PC-9 (cell line): ENCODE measurements around the gene ALPP. TPM values are rescaled to one million over a fixed set of nuclear protein-coding genes. Genes with fewer than 3 reads are reported as not detected.

ENCODE experiments used
- BruUV-seq: library from RNA; stranded (reverse); fragments of 400-500 nt; replicated peaks from 2 replicates; lab custom pipeline; 2021; lab: Mats Ljungman, UMichigan
- CTCF ChIA-PET: fragments of 300-600 bp; sonication (Branson Sonifier 250); formaldehyde crosslinking; loops from one replicate; lab custom pipeline; 2022; ENCODE audit warnings: antibody characterized with exemption; lab: Charles Lee
- POLR2A ChIA-PET: fragments of 300-600 bp; sonication (Branson Sonifier 250); formaldehyde crosslinking; loops from one replicate; lab custom pipeline; 2022; ENCODE audit warnings: antibody characterized with exemption; ENCODE audit not compliant: unreplicated experiment; lab: Charles Lee
- DNase-seq, 2 experiments: peaks; one replicate each; pipeline versions ENCODE4 v3.0.0 to v3.0.0-alpha.2; 2015 to 2022; ENCODE audit warnings: mixed read lengths in 1 of 2
- H2AFZ ChIP-seq: fragments of 200-600 bp; sonication (generic); 2 replicates; pipeline ENCODE4 v1.8.1; 2017; ENCODE audit warnings: antibody characterized with exemption
- H3F3A ChIP-seq: fragments of 200-600 bp; sonication (generic); 2 replicates; pipeline ENCODE4 v1.8.1; 2017; ENCODE audit warnings: antibody characterized with exemption, mild to moderate bottlenecking, low read depth; ENCODE audit not compliant: insufficient read depth
- H3K27ac ChIP-seq: fragments of 200-600 bp; sonication (generic); 2 replicates; pipeline ENCODE4 v1.6.1; 2016; ENCODE audit warnings: mixed run types
- H3K27me3 ChIP-seq: fragments of 200-600 bp; sonication (generic); 2 replicates; pipeline ENCODE4 v1.6.1; 2016; ENCODE audit warnings: low read depth, mixed run types; ENCODE audit not compliant: insufficient read depth
- H3K36me3 ChIP-seq: fragments of 200-600 bp; sonication (generic); 2 replicates; pipeline ENCODE4 v1.6.1; 2016; ENCODE audit warnings: low read depth, mixed run types
- H3K4me1 ChIP-seq: fragments of 200-600 bp; sonication (generic); replicated peaks from 2 replicates; pipeline ENCODE4 v1.6.1; 2016; ENCODE audit warnings: mixed run types; ENCODE audit not compliant: insufficient read depth
- H3K4me2 ChIP-seq: fragments of 200-600 bp; sonication (generic); 2 replicates; pipeline ENCODE4 v1.6.1; 2017; ENCODE audit warnings: mixed run types
- H3K4me3 ChIP-seq: fragments of 200-600 bp; sonication (generic); 2 replicates; pipeline ENCODE4 v1.6.1; 2016; ENCODE audit warnings: mixed run types
- H3K79me2 ChIP-seq: fragments of 200-600 bp; sonication (generic); 2 replicates; pipeline ENCODE4 v1.6.1; 2017; ENCODE audit warnings: low read depth, mixed run types
- H3K9me2 ChIP-seq: fragments of 200-600 bp; sonication (generic); 2 replicates; pipeline ENCODE4 v1.8.1; 2017; ENCODE audit warnings: mild to moderate bottlenecking; ENCODE audit not compliant: insufficient read depth
- H3K9me3 ChIP-seq: fragments of 200-600 bp; sonication (generic); 2 replicates; pipeline ENCODE4 v1.8.1; 2016; ENCODE audit warnings: low read depth; ENCODE audit not compliant: insufficient read depth
- H4K20me1 ChIP-seq: fragments of 200-600 bp; sonication (generic); 2 replicates; pipeline ENCODE4 v1.8.1; 2017; ENCODE audit not compliant: insufficient read depth
- CTCF ChIP-seq: fragments of 200-600 bp; sonication (generic); conservative IDR thresholded peaks from 2 replicates; pipeline ENCODE4 v1.6.1; 2017; ENCODE audit warnings: mixed run types, antibody characterized with exemption, mild to moderate bottlenecking, moderate library complexity
- EZH2 ChIP-seq: fragments of 200-600 bp; sonication (generic); IDR thresholded peaks from 2 replicates; pipeline ENCODE4 v1.8.0; 2017; ENCODE audit warnings: antibody characterized with exemption, low read depth
- intact Hi-C: fragments of 100-400 bp; cut with micrococcal nuclease; formaldehyde crosslinking; loops from one replicate; pipeline ENCODE4 v1.10.0; 2022; ENCODE audit not compliant: unreplicated experiment
- total RNA-seq: library from RNA; stranded (reverse); gene quantifications from 2 replicates; pipeline ENCODE4 v1.2.3, GENCODE V29; 2021

Gene ALPP
- total RNA-seq, 1 experiment from 2014 or later, result 47.5 TPM

- ChIA-PET CTCF (interaction anchor here (0.6 kb wide), 1 partner anchor 262 kb away, joined by 3 read pairs; no protein-coding TSS in a partner anchor), POLR2A (interaction anchor here (0.9 kb wide), 1 partner anchor 199 kb away, joined by 15 read pairs; no protein-coding TSS in a partner anchor)
- DNase-seq, result no peak
- Histone ChIP-seq H3K4me3 (no peak overlapping the region), H3K36me3 (no peaks in the 10 kb centered on the region), H3K9me3 (no peaks in the 10 kb centered on the region), H3K27me3 (no peaks in the 10 kb centered on the region), H3K9me2 (no peaks in the 10 kb centered on the region), H3K4me1 (peaks cover 3% of the 10 kb centered on the region; the same call in 1 of the 2 replicates), H2AFZ (no peak overlapping the region), H3F3A (no peaks in the 10 kb centered on the region), H3K79me2 (no peaks in the 10 kb centered on the region), H4K20me1 (no peaks in the 10 kb centered on the region), H3K4me2 (no peak overlapping the region), H3K27ac (no peak overlapping the region)
- intact Hi-C loops, result no loop called here
- no TSS peak for BruUV-seq
- TF ChIP-seq EZH2, result no peak
- TF ChIP-seq CTCF, result no peak
These were observed 34.7 kb upstream of the ALPP start for GRCh38 chr2:232343821-232344220.

DNA sequence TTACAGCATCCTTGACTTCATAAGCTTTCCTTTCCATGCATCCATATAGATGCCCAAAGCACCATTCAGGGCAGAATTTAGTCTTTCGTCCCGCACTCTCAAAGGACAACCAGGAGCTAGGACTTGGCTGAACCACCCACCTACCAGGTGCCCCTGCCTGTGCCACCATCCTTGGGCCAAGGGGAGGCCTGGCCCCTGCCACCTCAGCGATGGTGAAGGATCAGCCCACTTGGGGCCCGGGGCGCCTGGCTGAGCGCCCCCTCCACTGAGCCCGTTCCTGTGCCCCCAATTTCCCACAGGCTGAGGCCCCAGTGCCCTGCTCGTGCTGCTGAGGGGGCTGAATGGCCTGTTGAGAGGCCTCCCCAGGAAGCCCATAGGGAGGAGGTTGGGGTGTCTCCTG, 33.3 kb upstream of the ALPP start:
- no peak overlapping the region for H3K4me2 ChIP-seq
- no peak overlapping the region for H3K4me3 ChIP-seq
- H3K4me1 ChIP-seq, result peaks cover 8% of the 10 kb centered on the region; the same call in 1 of the 2 replicates
- H3K27ac ChIP-seq, result no peak overlapping the region
- POLR2A ChIA-PET, result no interaction called here
- CTCF ChIA-PET, result no interaction called here
- H2AFZ ChIP-seq, result no peak overlapping the region
- no peaks in the 10 kb centered on the region for H4K20me1 ChIP-seq
- H3K36me3 ChIP-seq, result no peaks in the 10 kb centered on the region
- no peaks in the 10 kb centered on the region for H3F3A ChIP-seq
- no peaks in the 10 kb centered on the region for H3K27me3 ChIP-seq
- H3K9me2 ChIP-seq, result no peaks in the 10 kb centered on the region
- no TSS peak for BruUV-seq
- no peak for DNase-seq
- H3K9me3 ChIP-seq, result no peaks in the 10 kb centered on the region
- H3K79me2 ChIP-seq, result no peaks in the 10 kb centered on the region
- intact Hi-C loops, result no loop called here
- TF ChIP-seq EZH2, result no peak
- TF ChIP-seq CTCF, result no peak

- no peaks in the 10 kb centered on the region for H3K27me3 ChIP-seq
- H3K27ac ChIP-seq, result no peak overlapping the region
- H3K9me3 ChIP-seq, result no peaks in the 10 kb centered on the region
- H2AFZ ChIP-seq, result no peak overlapping the region
- CTCF ChIA-PET, result no interaction called here
- BruUV-seq, result no TSS peak
- H3K4me1 ChIP-seq, result peaks cover 8% of the 10 kb centered on the region; the same call in 1 of the 2 replicates
- H4K20me1 ChIP-seq, result no peaks in the 10 kb centered on the region
- no peak overlapping the region for H3K4me3 ChIP-seq
- intact Hi-C loops, result no loop called here
- TF ChIP-seq EZH2 (no peak), CTCF (no peak)
- H3K36me3 ChIP-seq, result no peaks in the 10 kb centered on the region
- H3F3A ChIP-seq, result no peaks in the 10 kb centered on the region
- POLR2A ChIA-PET, result no interaction called here
- H3K4me2 ChIP-seq, result no peak overlapping the region
- H3K79me2 ChIP-seq, result no peaks in the 10 kb centered on the region
- DNase-seq, result no peak
- no peaks in the 10 kb centered on the region for H3K9me2 ChIP-seq
These were observed 31.2 kb upstream of the ALPP start for GRCh38 chr2:232347369-232347768.
